Trophoblast cell (in vitro differentiated cells and primary cell): ENCODE results near the gene ARID3A.
"Not testable (repeated sequence)": the region's sequence is repeated elsewhere in the genome, so short reads cannot be mapped to it uniquely, and the experiment has no call there.

ENCODE experiments used
- DNase-seq, 2 donors: peaks; one replicate each; pipeline ENCODE4 v3.0.0-alpha.2; 2016
- H2AFZ ChIP-seq: 2 replicates; pipeline ENCODE4 v1.6.1; 2013; ENCODE audit warnings: low read length, moderate library complexity, mild to moderate bottlenecking; ENCODE audit not compliant: insufficient read depth, poor library complexity
- H2AK5ac ChIP-seq: 2 replicates; pipeline ENCODE4 v1.6.1; 2013; ENCODE audit warnings: mild to moderate bottlenecking, low read length
- H2BK120ac ChIP-seq: 2 replicates; pipeline ENCODE4 v1.6.1; 2013; ENCODE audit warnings: low read length, mild to moderate bottlenecking, moderate library complexity; ENCODE audit not compliant: insufficient read depth, poor library complexity
- H2BK12ac ChIP-seq: 2 replicates; pipeline ENCODE4 v1.6.1; 2013; ENCODE audit warnings: mild to moderate bottlenecking, low read length, moderate library complexity
- H2BK5ac ChIP-seq: 2 replicates; pipeline ENCODE4 v1.6.1; 2013; ENCODE audit warnings: low read length, low read depth, moderate library complexity, mild to moderate bottlenecking; ENCODE audit not compliant: poor library complexity
- H3K14ac ChIP-seq: 2 replicates; pipeline ENCODE4 v1.6.1; 2013; ENCODE audit warnings: mild to moderate bottlenecking, low read length
- H3K18ac ChIP-seq: 2 replicates; pipeline ENCODE4 v1.6.1; 2013; ENCODE audit warnings: mild to moderate bottlenecking, low read length
- H3K23ac ChIP-seq: 2 replicates; pipeline ENCODE4 v1.6.1; 2013; ENCODE audit warnings: low read length
- H3K27ac ChIP-seq: 2 replicates; pipeline ENCODE4 v1.5.1; 2013; ENCODE audit warnings: low read depth, mild to moderate bottlenecking, inconsistent platforms, low read length, moderate library complexity
- H3K27me3 ChIP-seq: 2 replicates; pipeline ENCODE4 v1.6.1; 2013; ENCODE audit warnings: inconsistent platforms, mild to moderate bottlenecking, low read length, moderate library complexity; ENCODE audit not compliant: insufficient read depth
- H3K36me3 ChIP-seq, 2 experiments: 1 replicate in 1 of 2; 2 replicates in 1 of 2; pipeline ENCODE4 v1.6.1; 2013; ENCODE audit warnings: low read length in 2 of 2, mild to moderate bottlenecking in 2 of 2, moderate library complexity in 1 of 2; ENCODE audit not compliant: insufficient read depth in 2 of 2, control insufficient read depth in 1 of 2
- H3K4ac ChIP-seq: 2 replicates; pipeline ENCODE4 v1.6.1; 2013; ENCODE audit warnings: low read depth, mild to moderate bottlenecking, low read length, moderate library complexity
- H3K4me1 ChIP-seq, 2 experiments: 1 replicate in 1 of 2; 2 replicates in 1 of 2; pipeline ENCODE4 v1.6.1; 2013; ENCODE audit warnings: low read length in 2 of 2, mild to moderate bottlenecking in 2 of 2, moderate library complexity in 1 of 2; ENCODE audit not compliant: insufficient read depth in 2 of 2, control insufficient read depth in 1 of 2
- H3K4me2 ChIP-seq: 2 replicates; pipeline ENCODE4 v1.6.1; 2013; ENCODE audit warnings: inconsistent platforms, mild to moderate bottlenecking, low read length, moderate library complexity
- H3K4me3 ChIP-seq: 2 replicates; pipeline ENCODE4 v1.5.1; 2013; ENCODE audit warnings: mild to moderate bottlenecking, low read depth, low read length, inconsistent platforms
- H3K79me1 ChIP-seq: one replicate; pipeline ENCODE4 v1.6.1; 2013; ENCODE audit warnings: low read length
- H3K79me2 ChIP-seq: 2 replicates; pipeline ENCODE4 v1.6.1; 2013; ENCODE audit warnings: low read length, mild to moderate bottlenecking; ENCODE audit not compliant: control insufficient read depth, insufficient read depth, poor library complexity
- H3K9ac ChIP-seq: 2 replicates; pipeline ENCODE4 v1.6.1; 2013; ENCODE audit warnings: mild to moderate bottlenecking, low read length
- H3K9me3 ChIP-seq: 2 replicates; pipeline ENCODE4 v1.6.1; 2013; ENCODE audit warnings: low read depth, mild to moderate bottlenecking, control low read depth, inconsistent platforms, low read length; ENCODE audit not compliant: insufficient read depth
- H4K12ac ChIP-seq: 2 replicates; pipeline ENCODE4 v1.6.1; 2013; ENCODE audit warnings: low read depth, mild to moderate bottlenecking, low read length, moderate library complexity
- H4K8ac ChIP-seq: 2 replicates; pipeline ENCODE4 v1.6.1; 2013; ENCODE audit warnings: low read depth, mild to moderate bottlenecking, low read length, moderate library complexity
- H4K91ac ChIP-seq: one replicate; pipeline ENCODE4 v1.6.1; 2013; ENCODE audit warnings: low read depth, mild to moderate bottlenecking, low read length, moderate library complexity
- WGBS: extraction: QIAGEN DNeasy Blood & Tissue Kit; methylation state at CpG from one replicate; pipeline ENCODE4 v1.1.7; 2013; ENCODE audit warnings: missing lambda C conversion rate; ENCODE audit not compliant: insufficient read length, insufficient coverage; ENCODE audit errors: extremely low coverage; 5-methylcytosine and 5-hydroxymethylcytosine counted together

Gene ARID3A

DNA sequence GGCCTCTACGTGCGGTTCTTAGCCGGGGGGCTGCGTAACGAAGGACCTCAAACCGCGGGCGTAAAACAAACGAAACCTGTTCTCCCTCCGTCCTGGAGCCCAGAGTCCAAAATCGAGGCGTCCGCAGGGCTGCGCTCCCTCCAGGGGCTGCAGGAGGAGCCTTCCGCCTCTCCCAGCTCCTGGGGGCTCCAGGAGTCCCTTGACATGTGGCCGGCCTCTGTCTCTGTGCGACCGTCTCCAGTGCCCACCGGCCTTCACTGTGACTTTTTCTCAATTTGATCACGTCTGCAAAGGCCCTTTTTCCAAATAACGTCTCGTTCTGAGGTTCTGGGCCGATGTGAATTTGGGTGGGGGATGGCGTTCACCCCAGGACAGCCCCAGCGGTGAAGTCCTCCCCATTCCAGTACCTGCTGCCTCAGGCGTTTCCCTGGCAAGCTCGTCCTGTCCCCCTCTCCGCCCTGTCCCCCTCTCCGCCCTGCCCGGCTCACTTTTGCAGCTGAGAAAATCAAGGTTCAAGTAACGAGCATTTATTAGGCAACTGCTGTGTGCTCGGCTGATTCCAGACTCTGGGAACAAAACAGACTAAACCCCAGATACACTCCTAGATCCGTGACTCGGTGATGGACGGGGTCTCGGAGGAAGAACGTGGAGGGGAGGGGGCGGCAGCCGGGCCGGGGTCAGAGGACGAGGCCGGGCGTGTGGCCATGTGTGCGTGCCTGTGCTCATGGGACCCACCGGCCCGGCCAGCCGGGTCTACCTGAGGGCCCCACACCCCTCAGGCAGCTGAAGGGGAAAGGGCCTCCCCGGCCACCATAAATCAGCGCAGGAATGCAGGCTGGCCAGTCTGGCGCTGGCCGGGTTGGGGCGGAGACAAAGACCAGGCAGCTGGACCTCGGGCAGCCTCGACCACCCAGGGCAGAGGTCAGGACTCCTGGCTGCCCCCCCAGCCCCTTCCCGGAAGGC lies 30.2 kb downstream of the ARID3A start:
- Histone ChIP-seq H4K91ac (peak overlapping the region; percentile 94), H3K9me3 (no peaks in the 10 kb centered on the region), H2BK5ac (peak overlapping the region; percentile 95), H2AK5ac (peak overlapping the region; percentile 98), H3K36me3 (peaks cover 30 to 33% of the 10 kb centered on the region in 2 experiments), H3K23ac (no peak overlapping the region), H2BK12ac (peak overlapping the region; percentile 88), H2BK120ac (peak overlapping the region; percentile 97), H3K14ac (peak overlapping the region; percentile 87), H3K18ac (peak overlapping the region; percentile 91), H3K4me1 (peaks cover 67 to 74% of the 10 kb centered on the region in 2 experiments), H3K9ac (peak overlapping the region; percentile 28), H4K12ac (peak overlapping the region; percentile 40), H3K4me3 (no peak overlapping the region), H3K4me2 (peak overlapping the region; percentile 68), H4K8ac (peak overlapping the region; percentile 88), H2AFZ (no peak overlapping the region), H3K27ac (peak overlapping the region; percentile 99), H3K27me3 (no peaks in the 10 kb centered on the region), H3K79me1 (peaks cover 64% of the 10 kb centered on the region), H3K4ac (peak overlapping the region; percentile 98), H3K79me2 (peaks cover 55% of the 10 kb centered on the region)
- peak; percentile 94 to 96 for DNase-seq
- WGBS: no CpG with 5 or more reads among the region's 55 CpGs

DNA sequence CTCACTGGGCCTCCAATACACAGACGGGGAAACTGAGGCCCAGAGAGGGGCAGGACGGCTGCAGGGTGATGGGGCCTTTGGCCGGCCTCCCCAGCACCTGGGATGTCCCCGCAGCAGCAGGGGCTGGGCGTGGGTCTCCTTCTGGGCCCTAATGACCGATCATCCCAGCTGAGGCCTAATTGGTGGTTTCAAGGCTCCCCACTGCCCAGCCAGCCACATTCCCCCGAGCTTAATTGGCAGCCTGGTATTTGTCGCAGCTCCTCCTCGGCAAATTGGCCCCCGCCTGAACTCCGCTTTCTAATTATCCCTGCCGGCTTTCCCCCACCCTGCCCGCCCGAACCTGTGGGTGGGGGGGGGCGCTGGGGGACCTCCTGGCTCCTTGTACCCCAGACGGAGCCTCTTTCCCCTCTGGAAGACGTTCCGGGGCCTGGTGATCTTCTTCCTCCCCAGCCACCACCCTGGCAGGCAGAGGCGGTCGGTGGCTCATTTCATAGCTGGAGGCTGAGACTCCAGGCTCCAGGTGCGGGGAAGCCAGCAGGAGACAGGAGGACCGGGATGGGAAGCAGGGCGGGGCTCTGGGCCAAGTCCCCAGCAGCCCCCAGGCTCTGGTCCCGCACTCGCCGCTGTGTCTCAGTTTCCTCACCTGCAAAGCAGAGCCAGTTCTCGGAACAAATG lies 31.1 kb downstream of the ARID3A start:
- Histone ChIP-seq H2AFZ (peak overlapping the region; percentile 12), H3K4me1 (peaks cover 67 to 68% of the 10 kb centered on the region in 2 experiments), H3K27me3 (no peaks in the 10 kb centered on the region), H4K91ac (peak overlapping the region; percentile 94), H2BK120ac (peak overlapping the region; percentile 93), H3K79me1 (peaks cover 63% of the 10 kb centered on the region), H4K12ac (peak overlapping the region; percentile 10), H3K27ac (peak overlapping the region; percentile 99), H3K4me3 (no peak overlapping the region), H3K18ac (peak overlapping the region; percentile 73), H3K14ac (peak overlapping the region; percentile 56), H2BK12ac (peak overlapping the region; percentile 20), H3K36me3 (peaks cover 37 to 41% of the 10 kb centered on the region in 2 experiments), H3K79me2 (peaks cover 56% of the 10 kb centered on the region), H3K4ac (peak overlapping the region; percentile 50), H3K9ac (peak overlapping the region; percentile 60), H2AK5ac (peak overlapping the region; percentile 62), H4K8ac (peak overlapping the region; percentile 84), H3K4me2 (peak overlapping the region; percentile 68), H2BK5ac (peak overlapping the region; percentile 97), H3K23ac (no peak overlapping the region), H3K9me3 (no peaks in the 10 kb centered on the region)
- peak; percentile 89 to 90 for DNase-seq
- no CpG with 5 or more reads among the region's 27 CpGs for WGBS

GRCh38 chr19:957578-957977 lies 31.7 kb downstream of the ARID3A start:
- Histone ChIP-seq H3K4me1 (peaks cover 60 to 62% of the 10 kb centered on the region in 2 experiments), H2BK5ac (peak overlapping the region; percentile 97), H2AK5ac (peak overlapping the region; percentile 62), H3K18ac (peak overlapping the region; percentile 73), H3K4ac (peak overlapping the region; percentile 49), H3K4me2 (peak overlapping the region; percentile 45), H3K79me1 (peaks cover 57% of the 10 kb centered on the region), H4K8ac (peak overlapping the region; percentile 84), H2AFZ (peak overlapping the region; percentile 12), H3K9ac (peak overlapping the region; percentile 60), H3K36me3 (peaks cover 38 to 44% of the 10 kb centered on the region in 2 experiments), H4K12ac (peak overlapping the region; percentile 10), H2BK12ac (peak overlapping the region; percentile 20), H3K27ac (peak overlapping the region; percentile 99), H3K14ac (peak overlapping the region; percentile 43), H4K91ac (peak overlapping the region; percentile 89), H2BK120ac (peak overlapping the region; percentile 93), H3K79me2 (peaks cover 50% of the 10 kb centered on the region)
- WGBS: no CpG with 5 or more reads among the region's 9 CpGs
- not testable (repeated sequence) for H3K4me3 ChIP-seq, H3K9me3 ChIP-seq, H3K27me3 ChIP-seq, DNase-seq, H3K23ac ChIP-seq
